ENCODE measurements around the gene RNF150. TPM values are rescaled to one million over a fixed set of nuclear protein-coding genes. Genes with fewer than 3 reads are reported as not detected.
"Not testable (repeated sequence)": the region's sequence is repeated elsewhere in the genome, so short reads cannot be mapped to it uniquely, and the experiment has no call there.

RNF150 gene
- total and polyA plus RNA-seq, 4 donors, result 0.27 to 1.4 (median 0.81) TPM

- Histone ChIP-seq H3K27me3 (ENCODE audit: control insufficient read depth in 4 of 4, insufficient read depth in 4 of 4, low read length in 3 of 4) (no peaks in the 10 kb centered on the region), H3K27ac (ENCODE audit: low read depth in 1 of 2, low read length in 2 of 2) (no peak overlapping the region), H3K4me1 (ENCODE audit: control insufficient read depth in 4 of 4, insufficient read depth in 4 of 4, low read length in 3 of 4) (no peaks in the 10 kb centered on the region), H3K4me3 (ENCODE audit: low read depth in 1 of 3, low read length in 3 of 3) (no peak overlapping the region), H3K9me3 (ENCODE audit: control insufficient read depth in 4 of 4, low read length in 3 of 4) (peaks cover 0 to 3% (median 0%) of the 10 kb centered on the region in 4 donors), H3K36me3 (ENCODE audit: control insufficient read depth in 4 of 4, insufficient read depth in 3 of 4, low read depth in 1 of 4, low read length in 3 of 4) (no peaks in the 10 kb centered on the region), H3K9ac (ENCODE audit: low read depth in 1 of 2, low read length in 2 of 2) (no peak overlapping the region)
- 77% methylated on average over 3 of the region's 3 CpGs for WGBS
- DNase-seq (ENCODE audit: low spot score), result no peak
- TF ChIP-seq, protein P1, sequence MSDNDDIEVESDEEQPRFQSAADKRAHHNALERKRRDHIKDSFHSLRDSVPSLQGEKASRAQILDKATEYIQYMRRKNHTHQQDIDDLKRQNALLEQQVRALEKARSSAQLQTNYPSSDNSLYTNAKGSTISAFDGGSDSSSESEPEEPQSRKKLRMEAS (IDR thresholded peaks at IDR 0.05), result no peak
- TF ChIP-seq EGR1 (IDR thresholded peaks at IDR 0.05; ENCODE audit: low read depth in 2 of 2), result no peak
- no peak for TF ChIP-seq NR2F2 (IDR thresholded peaks at IDR 0.05)
- no peak for TF ChIP-seq JUND (IDR thresholded peaks at IDR 0.05)
- TF ChIP-seq REST (IDR thresholded peaks at IDR 0.05), result no peak
- TF ChIP-seq, protein P2, sequence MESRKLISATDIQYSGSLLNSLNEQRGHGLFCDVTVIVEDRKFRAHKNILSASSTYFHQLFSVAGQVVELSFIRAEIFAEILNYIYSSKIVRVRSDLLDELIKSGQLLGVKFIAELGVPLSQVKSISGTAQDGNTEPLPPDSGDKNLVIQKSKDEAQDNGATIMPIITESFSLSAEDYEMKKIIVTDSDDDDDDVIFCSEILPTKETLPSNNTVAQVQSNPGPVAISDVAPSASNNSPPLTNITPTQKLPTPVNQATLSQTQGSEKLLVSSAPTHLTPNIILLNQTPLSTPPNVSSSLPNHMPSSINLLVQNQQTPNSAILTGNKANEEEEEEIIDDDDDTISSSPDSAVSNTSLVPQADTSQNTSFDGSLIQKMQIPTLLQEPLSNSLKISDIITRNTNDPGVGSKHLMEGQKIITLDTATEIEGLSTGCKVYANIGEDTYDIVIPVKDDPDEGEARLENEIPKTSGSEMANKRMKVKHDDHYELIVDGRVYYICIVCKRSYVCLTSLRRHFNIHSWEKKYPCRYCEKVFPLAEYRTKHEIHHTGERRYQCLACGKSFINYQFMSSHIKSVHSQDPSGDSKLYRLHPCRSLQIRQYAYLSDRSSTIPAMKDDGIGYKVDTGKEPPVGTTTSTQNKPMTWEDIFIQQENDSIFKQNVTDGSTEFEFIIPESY (IDR thresholded peaks at IDR 0.05), result no peak
- no peak for TF ChIP-seq HNF4G (IDR thresholded peaks at IDR 0.05)
These were observed 37.4 kb upstream of the RNF150 start for GRCh38 chr4:141170671-141171070.

DNA sequence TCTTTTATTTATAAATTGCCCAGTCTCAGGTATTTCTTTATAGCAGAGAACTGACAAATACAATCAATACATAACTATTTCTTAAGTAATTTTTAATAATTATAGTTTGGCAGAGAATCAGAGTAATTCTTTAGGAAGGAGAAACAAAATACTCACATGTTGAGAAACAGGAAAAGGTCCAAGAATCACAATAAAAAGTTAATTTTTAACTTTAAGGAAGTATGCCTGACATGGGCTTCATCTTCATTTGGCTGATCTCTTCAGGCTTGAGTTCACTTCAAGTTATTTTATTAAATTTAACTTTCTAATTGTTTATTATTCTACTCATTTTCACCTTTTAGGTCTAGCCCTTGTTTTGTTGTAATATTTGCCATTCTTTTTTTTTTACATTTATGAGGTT, 36.1 kb upstream of the RNF150 start:
- no peak for DNase-seq (ENCODE audit: low spot score)
- H3K9me3 ChIP-seq (ENCODE audit: control insufficient read depth in 4 of 4, low read length in 3 of 4), result peaks cover 0 to 3% (median 0%) of the 10 kb centered on the region in 4 donors
- no peaks in the 10 kb centered on the region for H3K4me1 ChIP-seq (ENCODE audit: control insufficient read depth in 4 of 4, insufficient read depth in 4 of 4, low read length in 3 of 4)
- no peak for TF ChIP-seq RAD21 (IDR thresholded peaks at IDR 0.05)
- no peak for TF ChIP-seq SP1 (IDR thresholded peaks at IDR 0.05)
- TF ChIP-seq GABPA (IDR thresholded peaks at IDR 0.05 in 1 of 2, conservative IDR thresholded peaks at IDR 0.05 in 1 of 2), result no peak
- no peak for TF ChIP-seq YY1 (IDR thresholded peaks at IDR 0.05)
- TF ChIP-seq TAF1 (conservative IDR thresholded peaks at IDR 0.05), result no peak
- TF ChIP-seq, protein P2 (IDR thresholded peaks at IDR 0.05), result no peak
- no peak for TF ChIP-seq HNF4G (IDR thresholded peaks at IDR 0.05)
- no peak for TF ChIP-seq RXRA (IDR thresholded peaks at IDR 0.05)
- TF ChIP-seq JUND (IDR thresholded peaks at IDR 0.05), result no peak
- no peak for TF ChIP-seq NR2F2 (IDR thresholded peaks at IDR 0.05)
- H3K27me3 ChIP-seq (ENCODE audit: control insufficient read depth in 4 of 4, insufficient read depth in 4 of 4, low read length in 3 of 4), result no peaks in the 10 kb centered on the region
- H3K4me3 ChIP-seq (ENCODE audit: low read depth in 1 of 3, low read length in 3 of 3), result no peak overlapping the region
- no peak overlapping the region for H3K9ac ChIP-seq (ENCODE audit: low read depth in 1 of 2, low read length in 2 of 2)
- H3K27ac ChIP-seq (ENCODE audit: low read depth in 1 of 2, low read length in 2 of 2), result no peak overlapping the region
- no peaks in the 10 kb centered on the region for H3K36me3 ChIP-seq (ENCODE audit: control insufficient read depth in 4 of 4, insufficient read depth in 3 of 4, low read depth in 1 of 4, low read length in 3 of 4)

DNA sequence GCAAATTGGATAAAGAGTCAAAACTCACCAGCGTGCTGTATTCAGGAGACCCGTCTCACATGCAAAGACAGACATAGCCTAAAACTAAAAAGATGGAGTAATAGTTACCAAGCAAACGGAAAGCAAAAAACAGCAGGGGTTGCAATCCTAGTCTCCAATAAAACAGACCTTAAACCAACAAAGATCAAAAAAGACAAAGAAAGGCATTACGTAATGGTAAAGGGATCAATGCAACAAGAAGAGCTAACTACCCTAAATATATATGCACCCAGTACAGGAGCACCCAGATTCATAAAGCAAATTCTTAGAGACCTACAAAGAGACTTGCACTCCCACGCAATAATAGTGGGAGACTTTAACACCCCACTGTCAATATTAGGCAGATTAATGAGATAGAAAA, 31.7 kb upstream of the RNF150 start:
- H3K4me1 ChIP-seq (ENCODE audit: control insufficient read depth in 4 of 4, insufficient read depth in 4 of 4, low read length in 3 of 4); H3K27me3 ChIP-seq (ENCODE audit: control insufficient read depth in 4 of 4, insufficient read depth in 4 of 4, low read length in 3 of 4); H3K9me3 ChIP-seq (ENCODE audit: control insufficient read depth in 4 of 4, low read length in 3 of 4); H3K27ac ChIP-seq (ENCODE audit: low read depth in 1 of 2, low read length in 2 of 2); DNase-seq (ENCODE audit: low spot score); H3K4me3 ChIP-seq (ENCODE audit: low read depth in 1 of 3, low read length in 3 of 3); H3K9ac ChIP-seq (ENCODE audit: low read depth in 1 of 2, low read length in 2 of 2); H3K36me3 ChIP-seq (ENCODE audit: control insufficient read depth in 4 of 4, insufficient read depth in 3 of 4, low read depth in 1 of 4, low read length in 3 of 4): not testable (repeated sequence)
- WGBS, result 74% methylated on average over 5 of the region's 5 CpGs
